HG03575 (cell line): Measurements from ENCODE around the gene SLC6A4.
"Not testable (repeated sequence)": the region's sequence is repeated elsewhere in the genome, so short reads cannot be mapped to it uniquely, and the experiment has no call there.

Source experiments
- ATAC-seq: cut with Tn5 transposase; IDR thresholded peaks from one replicate; pipeline ENCODE4 v1.9.1; 2021; ENCODE audit not compliant: unreplicated experiment, insufficient number of reproducible peaks, low FRiP score; ENCODE audit errors: extremely low read depth

SLC6A4 gene

GRCh38 chr17:30241051-30241450 lies 5.6 kb upstream of the SLC6A4 start:
- no peak for ATAC-seq

GRCh38 chr17:30240177-30240576 lies 4.7 kb upstream of the SLC6A4 start:
- ATAC-seq: no peak

- ATAC-seq: no peak
Measured at GRCh38 chr17:30239089-30239462, 3.6 kb upstream of the SLC6A4 start.

- no peak for ATAC-seq
Measured at GRCh38 chr17:30238387-30239088, 3.0 kb upstream of the SLC6A4 start.

GRCh38 chr17:30238003-30238344 lies 2.5 kb upstream of the SLC6A4 start:
- ATAC-seq: no peak

- ATAC-seq: no peak
Measured at GRCh38 chr17:30237296-30238002, 2.0 kb upstream of the SLC6A4 start.

- no peak for ATAC-seq
Measured at GRCh38 chr17:30236766-30237165, 1.3 kb upstream of the SLC6A4 start.

- no peak for ATAC-seq
Measured at GRCh38 chr17:30236297-30236624, 764 bp upstream of the SLC6A4 start.

GRCh38 chr17:30234964-30235363 lies 533 bp downstream of the SLC6A4 start:
- no peak for ATAC-seq

GRCh38 chr17:30234296-30234695 lies 1.2 kb downstream of the SLC6A4 start:
- ATAC-seq: no peak

- ATAC-seq: no peak
Measured at GRCh38 chr17:30232824-30233427, 2.6 kb downstream of the SLC6A4 start.

- ATAC-seq: no peak
Measured at GRCh38 chr17:30232015-30232823, 3.3 kb downstream of the SLC6A4 start.

- no peak for ATAC-seq
Measured at GRCh38 chr17:30230596-30231125, 4.8 kb downstream of the SLC6A4 start.

- ATAC-seq: not testable (repeated sequence)
Measured at GRCh38 chr17:30230009-30230408, 5.5 kb downstream of the SLC6A4 start.

- ATAC-seq: no peak
Measured at GRCh38 chr17:30229012-30229411, 6.5 kb downstream of the SLC6A4 start.

- ATAC-seq: no peak
Measured at GRCh38 chr17:30228011-30228410, 7.5 kb downstream of the SLC6A4 start.

GRCh38 chr17:30226878-30227277 lies 8.6 kb downstream of the SLC6A4 start:
- ATAC-seq: no peak

GRCh38 chr17:30225919-30226553 lies 9.5 kb downstream of the SLC6A4 start:
- no peak for ATAC-seq

- no peak for ATAC-seq
Measured at GRCh38 chr17:30225112-30225511, 10.4 kb downstream of the SLC6A4 start.
